ENCODE results near the gene CRABP1.

Gene CRABP1

DNA sequence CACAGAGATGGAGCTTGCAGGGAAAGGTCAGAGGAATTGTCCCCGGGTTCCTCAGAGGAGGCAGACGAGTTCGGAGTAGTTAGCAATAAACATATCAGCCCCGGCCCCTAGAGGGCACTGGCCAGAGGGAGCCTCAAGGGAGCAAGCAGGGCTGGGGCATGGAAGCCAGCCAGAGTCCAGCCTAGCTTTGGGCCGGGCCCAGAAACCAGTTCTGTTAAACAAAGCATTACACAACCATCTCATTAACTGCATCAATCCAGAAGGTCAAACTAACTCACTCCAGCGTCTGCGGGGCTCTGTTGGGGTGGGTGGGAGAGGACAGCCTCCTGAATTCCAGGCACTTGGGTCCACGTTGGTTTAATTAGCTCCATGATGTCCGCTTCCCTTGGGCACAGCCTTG, 56.8 kb downstream of the CRABP1 start:
- H4K20me1 ChIP-seq (ENCODE audit: insufficient read depth, low read length), result no peaks in the 10 kb centered on the region
- no peak overlapping the region for H3K9ac ChIP-seq (ENCODE audit: low read length)
- H3K4me3 ChIP-seq (ENCODE audit: low read length), result no peak overlapping the region
- H3K4me1 ChIP-seq (ENCODE audit: low read length), result no peaks in the 10 kb centered on the region
- TF ChIP-seq EZH2 (optimal IDR thresholded peaks at IDR 0.05; ENCODE audit: low read depth, low read length), result no peak
- TF ChIP-seq, protein P1, sequence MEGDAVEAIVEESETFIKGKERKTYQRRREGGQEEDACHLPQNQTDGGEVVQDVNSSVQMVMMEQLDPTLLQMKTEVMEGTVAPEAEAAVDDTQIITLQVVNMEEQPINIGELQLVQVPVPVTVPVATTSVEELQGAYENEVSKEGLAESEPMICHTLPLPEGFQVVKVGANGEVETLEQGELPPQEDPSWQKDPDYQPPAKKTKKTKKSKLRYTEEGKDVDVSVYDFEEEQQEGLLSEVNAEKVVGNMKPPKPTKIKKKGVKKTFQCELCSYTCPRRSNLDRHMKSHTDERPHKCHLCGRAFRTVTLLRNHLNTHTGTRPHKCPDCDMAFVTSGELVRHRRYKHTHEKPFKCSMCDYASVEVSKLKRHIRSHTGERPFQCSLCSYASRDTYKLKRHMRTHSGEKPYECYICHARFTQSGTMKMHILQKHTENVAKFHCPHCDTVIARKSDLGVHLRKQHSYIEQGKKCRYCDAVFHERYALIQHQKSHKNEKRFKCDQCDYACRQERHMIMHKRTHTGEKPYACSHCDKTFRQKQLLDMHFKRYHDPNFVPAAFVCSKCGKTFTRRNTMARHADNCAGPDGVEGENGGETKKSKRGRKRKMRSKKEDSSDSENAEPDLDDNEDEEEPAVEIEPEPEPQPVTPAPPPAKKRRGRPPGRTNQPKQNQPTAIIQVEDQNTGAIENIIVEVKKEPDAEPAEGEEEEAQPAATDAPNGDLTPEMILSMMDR (IDR thresholded peaks at IDR 0.05; ENCODE audit: low read length), result peak; percentile 10; the same call in 1 of the 2 replicates
- H3K9me3 ChIP-seq (replicated peaks; ENCODE audit: insufficient read depth, low read length), result no peaks in the 10 kb centered on the region
- H3K4me2 ChIP-seq (ENCODE audit: low read depth, low read length), result no peak overlapping the region
- H3K36me3 ChIP-seq (replicated peaks; ENCODE audit: insufficient read depth, low read length), result no peaks in the 10 kb centered on the region
- no peaks in the 10 kb centered on the region for H3F3A ChIP-seq (ENCODE audit: insufficient read depth, low read length)
- no peak overlapping the region for H3K27ac ChIP-seq (ENCODE audit: low read length)
- DNase-seq, result no peak
- H2AFZ ChIP-seq (ENCODE audit: low read length), result no peak overlapping the region
- H3K27me3 ChIP-seq (replicated peaks; ENCODE audit: insufficient read depth, low read length), result no peaks in the 10 kb centered on the region
- no peaks in the 10 kb centered on the region for H3K9me2 ChIP-seq (replicated peaks; ENCODE audit: insufficient read depth, low read length)
- H3K79me2 ChIP-seq (ENCODE audit: low read length), result no peaks in the 10 kb centered on the region

DNA sequence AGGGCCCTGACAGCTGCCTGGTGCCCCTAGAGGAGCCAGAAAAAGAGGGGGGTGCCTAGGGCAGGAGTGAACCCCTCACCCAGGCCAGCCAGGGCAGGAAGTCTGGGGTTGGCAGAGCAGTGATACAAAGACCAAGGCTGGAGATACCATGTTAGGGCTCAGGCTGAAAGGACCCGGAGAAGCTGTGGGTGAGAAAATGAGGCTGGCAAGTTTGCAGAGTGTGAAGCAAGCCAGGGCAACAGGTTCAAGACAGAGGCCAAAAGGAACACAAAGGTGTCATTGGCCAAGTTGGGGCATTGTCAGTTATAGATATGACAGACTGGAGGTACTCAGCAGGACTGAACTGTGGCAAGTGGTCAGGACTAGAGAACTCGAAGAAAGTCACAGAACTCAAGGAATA, 57.2 kb downstream of the CRABP1 start:
- H3K4me2 ChIP-seq (ENCODE audit: low read depth, low read length), result no peak overlapping the region
- no peaks in the 10 kb centered on the region for H3K4me1 ChIP-seq (ENCODE audit: low read length)
- H3K27me3 ChIP-seq (replicated peaks; ENCODE audit: insufficient read depth, low read length), result no peaks in the 10 kb centered on the region
- H3K79me2 ChIP-seq (ENCODE audit: low read length), result no peaks in the 10 kb centered on the region
- H3K9me2 ChIP-seq (replicated peaks; ENCODE audit: insufficient read depth, low read length), result no peaks in the 10 kb centered on the region
- TF ChIP-seq EZH2 (optimal IDR thresholded peaks at IDR 0.05; ENCODE audit: low read depth, low read length) (no peak), EZH2phosphoT487 (IDR thresholded peaks at IDR 0.05; ENCODE audit: low read length) (no peak)
- H3K27ac ChIP-seq (ENCODE audit: low read length), result no peak overlapping the region
- H2AFZ ChIP-seq (ENCODE audit: low read length), result no peak overlapping the region
- no peaks in the 10 kb centered on the region for H3K36me3 ChIP-seq (replicated peaks; ENCODE audit: insufficient read depth, low read length)
- no peaks in the 10 kb centered on the region for H4K20me1 ChIP-seq (ENCODE audit: insufficient read depth, low read length)
- DNase-seq, result no peak
- no peaks in the 10 kb centered on the region for H3K9me3 ChIP-seq (replicated peaks; ENCODE audit: insufficient read depth, low read length)
- H3F3A ChIP-seq (ENCODE audit: insufficient read depth, low read length), result no peaks in the 10 kb centered on the region
- no peak overlapping the region for H3K4me3 ChIP-seq (ENCODE audit: low read length)
- H3K9ac ChIP-seq (ENCODE audit: low read length), result no peak overlapping the region
